ENCODE results near the gene ACAP1.
"Not testable (repeated sequence)": the region's sequence is repeated elsewhere in the genome, so short reads cannot be mapped to it uniquely, and the experiment has no call there.

ACAP1 gene

GRCh38 chr17:7356072-7356549, 19.8 kb downstream of the ACAP1 start:
- peak; percentile 77 for DNase-seq (ENCODE audit: low spot score)

GRCh38 chr17:7356756-7357155, 20.4 kb downstream of the ACAP1 start:
- no peak for DNase-seq (ENCODE audit: low spot score)

GRCh38 chr17:7357381-7357780, 21.1 kb downstream of the ACAP1 start:
- no peak for DNase-seq (ENCODE audit: low spot score)

- DNase-seq (ENCODE audit: low spot score): no peak
These were observed 25.6 kb downstream of the ACAP1 start for GRCh38 chr17:7361906-7362305.

GRCh38 chr17:7363311-7363710, 27.0 kb downstream of the ACAP1 start:
- DNase-seq (ENCODE audit: low spot score): no peak

GRCh38 chr17:7365963-7366362, 29.6 kb downstream of the ACAP1 start:
- DNase-seq (ENCODE audit: low spot score): not testable (repeated sequence)

GRCh38 chr17:7367083-7367482, 30.8 kb downstream of the ACAP1 start:
- DNase-seq (ENCODE audit: low spot score): no peak

GRCh38 chr17:7367918-7368598, 31.7 kb downstream of the ACAP1 start:
- no peak for DNase-seq (ENCODE audit: low spot score)

GRCh38 chr17:7368599-7368994, 32.3 kb downstream of the ACAP1 start:
- not testable (repeated sequence) for DNase-seq (ENCODE audit: low spot score)

- DNase-seq (ENCODE audit: low spot score): no peak
These were observed 33.5 kb downstream of the ACAP1 start for GRCh38 chr17:7369825-7370224.

- no peak for DNase-seq (ENCODE audit: low spot score)
These were observed 34.5 kb downstream of the ACAP1 start for GRCh38 chr17:7370853-7371252.

- DNase-seq (ENCODE audit: low spot score): no peak
These were observed 38.0 kb downstream of the ACAP1 start for GRCh38 chr17:7374353-7374752.

GRCh38 chr17:7379134-7379533, 42.8 kb downstream of the ACAP1 start:
- no peak for DNase-seq (ENCODE audit: low spot score)

GRCh38 chr17:7380321-7380720, 44.0 kb downstream of the ACAP1 start:
- DNase-seq (ENCODE audit: low spot score): no peak

- peak; percentile 81 for DNase-seq (ENCODE audit: low spot score)
These were observed 44.7 kb downstream of the ACAP1 start, which contains the start of gene TNK1 for GRCh38 chr17:7380855-7381683. Gene TNK1, plus strand, starts transcription at chr17:7381089. Its CDS starts 1,838 bp downstream, at chr17:7382927.

- DNase-seq (ENCODE audit: low spot score): no peak
These were observed 46.6 kb downstream of the ACAP1 start for GRCh38 chr17:7382901-7383300.

GRCh38 chr17:7383371-7383741, 47.0 kb downstream of the ACAP1 start:
- no peak for DNase-seq (ENCODE audit: low spot score)

- DNase-seq (ENCODE audit: low spot score): no peak
These were observed 47.6 kb downstream of the ACAP1 start for GRCh38 chr17:7383742-7384488.

- no peak for DNase-seq (ENCODE audit: low spot score)
These were observed 48.3 kb downstream of the ACAP1 start for GRCh38 chr17:7384489-7385081.

- no peak for DNase-seq (ENCODE audit: low spot score)
These were observed 52.5 kb downstream of the ACAP1 start for GRCh38 chr17:7388856-7389255.

GRCh38 chr17:7389924-7390910, 53.9 kb downstream of the ACAP1 start:
- no peak for DNase-seq (ENCODE audit: low spot score)

Measured in LoVo (cell line).